Right cardiac atrium (tissue), 5 donors: ENCODE measurements around the gene GDI1. TPM values are rescaled to one million over a fixed set of nuclear protein-coding genes. Genes with fewer than 3 reads are reported as not detected.
A peak's percentile ranks its signal among the peaks of the same experiment; 100 is the strongest.

Experiments used
- ATAC-seq, 2 donors: fragments of 200-7000 bp; cut with Tn5 transposase; one replicate each; pipeline versions ENCODE4 v1.8.0 to v1.9.1; 2020; ENCODE audit warnings: moderate library complexity in 2 of 2, mild to moderate bottlenecking in 1 of 2
- DNase-seq, 3 donors: peaks; one replicate each; pipeline ENCODE4 v3.0.0-alpha.2; 2020
- H3K27ac ChIP-seq: one replicate; pipeline ENCODE4 v1.5.1; 2013; ENCODE audit warnings: mild to moderate bottlenecking, low read length, control low read depth, moderate library complexity
- H3K27me3 ChIP-seq: one replicate; pipeline ENCODE4 v1.6.1; 2013; ENCODE audit not compliant: control insufficient read depth, insufficient read depth
- H3K4me1 ChIP-seq: one replicate; pipeline ENCODE4 v1.6.1; 2013; ENCODE audit warnings: low read length; ENCODE audit not compliant: control insufficient read depth, insufficient read depth
- H3K4me3 ChIP-seq: one replicate; pipeline ENCODE4 v1.5.1; 2013; ENCODE audit warnings: low read length, control low read depth
- H3K9me3 ChIP-seq: one replicate; pipeline ENCODE4 v1.6.1; 2013; ENCODE audit warnings: low read length; ENCODE audit not compliant: control insufficient read depth
- WGBS: extraction: QIAGEN DNeasy Blood & Tissue Kit; methylation state at CpG from one replicate; pipeline ENCODE4 v1.1.7; 2013; 5-methylcytosine and 5-hydroxymethylcytosine counted together
- intact Hi-C, 4 donors: fragments of 100-400 bp; cut with DNase I; formaldehyde crosslinking; loops; one replicate each; pipeline versions ENCODE4 v1.11.0 to v1.14.0; 2022 to 2023
- polyA plus RNA-seq: library from polyadenylated mRNA; stranded (reverse); fragments of 200-250 nt; gene quantifications from one replicate; pipeline ENCODE4 v1.2.3, GENCODE V29; 2013
- total RNA-seq, 4 donors: library from RNA; stranded (reverse); fragmentation: NEBNext Ultra II Directional; extraction: Animal tissue kit (Norgen Biotek cat#: 25700); gene quantifications; one replicate each; pipeline ENCODE4 v1.2.1, GENCODE V29; 2021
- donor health status: healthy with polysubstance abuse.
- donor health status: DM: no; HTN: yes; CAD: no.
- donor health status: DM: no; HTN: no; CAD: no.
- donor health status: DM: no; HTN: yes; CAD: no; lungs with severe emphysema.
- donor health status: DM: yes; HTN: yes; CAD: no.

Gene GDI1
- total and polyA plus RNA-seq, 5 donors, result 82.7 to 102 (median 97.6) TPM

DNA sequence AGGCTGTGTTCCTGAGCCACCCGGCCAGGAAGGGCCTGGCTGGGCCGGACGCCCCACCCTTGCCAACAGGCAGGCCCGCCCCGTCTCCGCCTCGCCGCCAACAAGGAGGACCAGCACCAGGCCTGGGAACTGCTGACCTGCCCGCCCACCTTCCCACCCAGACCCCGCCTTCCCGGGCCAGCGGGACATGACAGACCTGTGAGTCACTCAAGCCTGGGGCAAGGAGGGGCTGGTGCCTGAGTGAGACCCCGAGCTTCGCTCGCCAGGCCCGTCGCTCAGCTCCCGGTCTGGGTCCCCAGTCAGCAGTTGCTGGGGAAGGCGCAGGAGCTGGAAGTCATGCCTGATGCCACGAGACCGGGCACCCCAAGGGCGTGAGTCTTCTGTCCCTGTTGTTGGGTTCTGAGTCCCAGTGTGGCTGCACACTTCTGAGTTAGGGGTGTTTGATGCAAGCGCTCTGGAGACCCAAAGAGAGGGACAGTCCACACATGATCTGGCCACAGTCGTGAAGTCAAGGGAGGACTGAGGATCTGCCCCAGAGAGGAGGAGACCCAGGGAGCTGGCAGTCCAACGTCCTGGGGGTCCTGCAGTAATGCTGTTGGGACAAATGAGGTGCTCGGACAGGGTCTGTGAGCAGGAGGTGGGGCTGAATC is 27.6 kb upstream of the GDI1 start, which contains the start of gene DNASE1L1:
Gene DNASE1L1 (minus strand): TSS at position 33 of the 650 bp plus-strand sequence. CDS start 3,686 bp downstream, outside the sequence.
- peak within 1 kb of the TSS; percentile 37 for H3K4me3 ChIP-seq
- peak; percentile 80 to 82 for ATAC-seq
- intact Hi-C loops, result loop anchor here in 1 of 4 donors (10.0 kb wide), 1 partner anchor 105 kb away; the partner anchor contains the start of gene FAM3A
- peak; percentile 86 to 93 (median 93) for DNase-seq
- peak within 1 kb of the TSS; percentile 83 for H3K27ac ChIP-seq
- WGBS, result 43% methylated on average over 24 of the region's 26 CpGs
- no peaks in the 10 kb centered on the region for H3K4me1 ChIP-seq
- no peaks in the 10 kb centered on the region for H3K27me3 ChIP-seq
- H3K9me3 ChIP-seq, result no peaks in the 10 kb centered on the region

DNA sequence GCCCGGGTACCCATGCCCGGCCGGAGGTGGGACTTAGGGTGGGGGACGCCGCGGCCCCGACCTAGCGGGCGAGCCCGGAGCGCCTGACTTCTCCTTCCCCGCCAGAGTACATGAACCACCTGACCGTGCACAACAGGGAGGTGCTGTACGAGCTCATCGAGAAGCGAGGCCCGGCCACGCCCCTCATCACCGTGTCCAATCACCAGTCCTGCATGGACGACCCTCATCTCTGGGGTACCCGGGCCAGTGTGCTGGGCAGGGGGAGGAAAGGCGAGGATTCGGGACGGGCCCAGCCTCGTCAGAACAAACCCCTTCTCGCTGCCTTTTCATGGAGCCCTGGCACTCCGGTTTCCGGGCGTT is 25.0 kb upstream of the GDI1 start:
- H3K27ac ChIP-seq, result peak overlapping the region; percentile 85
- no peaks in the 10 kb centered on the region for H3K9me3 ChIP-seq
- peak overlapping the region; percentile 70 for H3K4me3 ChIP-seq
- H3K27me3 ChIP-seq, result no peaks in the 10 kb centered on the region
- peak; percentile 75 to 76 for ATAC-seq
- WGBS, result under 1% methylated on average over 29 of the region's 29 CpGs
- no peaks in the 10 kb centered on the region for H3K4me1 ChIP-seq
- intact Hi-C loops, result no loop called here
- DNase-seq, result peak; percentile 72 to 88 (median 88)

DNA sequence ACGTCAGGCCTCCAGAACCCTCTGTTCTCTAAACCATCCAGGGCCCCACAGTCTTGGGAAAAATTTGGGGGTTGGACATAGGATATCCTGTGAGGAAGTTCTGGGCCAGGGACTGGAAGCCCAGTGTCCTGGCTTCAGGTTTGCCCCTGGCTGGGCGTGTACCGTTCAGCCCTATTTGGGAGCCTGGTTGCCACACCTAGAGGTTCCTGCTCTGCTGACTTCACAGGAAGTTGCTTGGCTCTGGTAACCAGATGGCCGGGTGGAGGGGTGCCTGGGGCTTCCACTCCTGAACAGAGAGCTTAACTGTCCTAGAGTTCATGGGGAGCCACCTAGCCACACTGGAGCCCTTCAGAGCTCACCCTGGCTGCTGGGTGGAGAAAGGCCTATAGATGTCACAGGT is 24.5 kb upstream of the GDI1 start:
- intact Hi-C loops, result no loop called here
- no peaks in the 10 kb centered on the region for H3K27me3 ChIP-seq
- peak; percentile 30 to 73 for ATAC-seq
- H3K9me3 ChIP-seq, result no peaks in the 10 kb centered on the region
- H3K27ac ChIP-seq, result peak overlapping the region; percentile 85
- WGBS, result 29% methylated on average over 4 of the region's 4 CpGs
- H3K4me3 ChIP-seq, result peak overlapping the region; percentile 70
- peak; percentile 61 to 69 (median 62) for DNase-seq
- no peaks in the 10 kb centered on the region for H3K4me1 ChIP-seq

DNA sequence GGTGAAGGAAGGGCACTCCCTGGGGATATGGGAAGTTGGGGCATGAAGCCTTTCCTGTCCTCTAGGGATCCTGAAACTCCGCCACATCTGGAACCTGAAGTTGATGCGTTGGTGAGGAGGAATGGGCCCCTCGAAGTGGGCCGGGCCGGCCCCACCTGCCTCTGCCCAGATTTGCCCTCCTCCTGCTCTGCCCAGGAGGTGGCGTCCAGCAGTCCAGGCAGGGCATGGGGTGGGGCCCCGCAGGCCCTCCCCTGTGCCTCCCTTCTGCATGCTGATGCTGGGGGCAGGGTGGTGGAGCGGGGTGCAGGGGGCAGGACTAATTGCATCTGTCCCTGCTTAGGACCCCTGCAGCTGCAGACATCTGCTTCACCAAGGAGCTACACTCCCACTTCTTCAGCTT is 23.8 kb upstream of the GDI1 start:
- WGBS, result 83% methylated on average over 8 of the region's 8 CpGs
- ATAC-seq, result no peak
- intact Hi-C loops, result no loop called here
- H3K4me1 ChIP-seq, result no peaks in the 10 kb centered on the region
- H3K27me3 ChIP-seq, result no peaks in the 10 kb centered on the region
- H3K27ac ChIP-seq, result peak overlapping the region; percentile 37
- no peak for DNase-seq
- H3K4me3 ChIP-seq, result no peak overlapping the region
- no peaks in the 10 kb centered on the region for H3K9me3 ChIP-seq

DNA sequence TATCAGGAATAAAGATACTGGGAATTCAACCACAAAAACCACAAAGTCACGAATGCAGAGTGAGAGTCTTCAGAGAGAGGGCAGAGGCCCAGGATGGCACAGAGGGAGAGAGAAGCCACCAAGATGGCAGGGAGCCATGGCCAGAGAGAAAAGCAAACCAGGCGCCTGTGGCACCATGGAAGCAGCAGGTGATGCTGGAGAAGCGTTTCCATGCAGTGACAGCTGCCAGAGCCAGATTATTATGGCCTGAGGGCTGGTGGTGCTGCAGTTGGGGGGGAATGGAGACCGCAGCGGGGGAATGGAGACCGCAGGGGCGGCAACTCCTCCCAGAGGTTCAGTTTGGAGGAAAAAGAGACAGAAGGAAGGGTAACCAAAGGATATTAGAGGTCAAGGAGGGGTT is 19.8 kb upstream of the GDI1 start:
- DNase-seq (no peak), ATAC-seq (no peak)
- intact Hi-C loops, result no loop called here
- Histone ChIP-seq H3K9me3 (no peaks in the 10 kb centered on the region), H3K4me3 (no peak overlapping the region), H3K4me1 (no peaks in the 10 kb centered on the region), H3K27me3 (no peaks in the 10 kb centered on the region), H3K27ac (no peak overlapping the region)
- 79% methylated on average over 7 of the region's 7 CpGs for WGBS

DNA sequence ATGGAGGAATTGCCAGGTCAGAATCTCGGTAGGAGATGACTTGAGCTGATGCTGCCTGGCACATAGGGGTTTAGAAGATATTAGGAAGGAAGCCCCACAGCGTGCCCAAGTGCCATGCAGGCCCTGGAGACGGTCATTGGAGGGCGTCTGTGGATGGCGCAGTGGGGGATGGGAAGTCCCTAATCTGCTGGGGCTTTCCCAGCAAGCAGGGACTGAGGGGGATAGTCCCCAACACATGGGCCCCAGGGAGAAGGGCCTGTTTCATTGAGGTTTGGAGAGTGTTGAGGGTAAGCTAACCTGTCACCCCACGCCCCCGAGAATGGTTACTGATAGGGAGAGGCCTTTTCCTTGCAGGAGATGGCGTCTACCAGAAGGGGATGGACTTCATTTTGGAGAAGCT is 17.8 kb upstream of the GDI1 start:
- ATAC-seq, result no peak
- H3K27ac ChIP-seq, result peak overlapping the region; percentile 53

DNA sequence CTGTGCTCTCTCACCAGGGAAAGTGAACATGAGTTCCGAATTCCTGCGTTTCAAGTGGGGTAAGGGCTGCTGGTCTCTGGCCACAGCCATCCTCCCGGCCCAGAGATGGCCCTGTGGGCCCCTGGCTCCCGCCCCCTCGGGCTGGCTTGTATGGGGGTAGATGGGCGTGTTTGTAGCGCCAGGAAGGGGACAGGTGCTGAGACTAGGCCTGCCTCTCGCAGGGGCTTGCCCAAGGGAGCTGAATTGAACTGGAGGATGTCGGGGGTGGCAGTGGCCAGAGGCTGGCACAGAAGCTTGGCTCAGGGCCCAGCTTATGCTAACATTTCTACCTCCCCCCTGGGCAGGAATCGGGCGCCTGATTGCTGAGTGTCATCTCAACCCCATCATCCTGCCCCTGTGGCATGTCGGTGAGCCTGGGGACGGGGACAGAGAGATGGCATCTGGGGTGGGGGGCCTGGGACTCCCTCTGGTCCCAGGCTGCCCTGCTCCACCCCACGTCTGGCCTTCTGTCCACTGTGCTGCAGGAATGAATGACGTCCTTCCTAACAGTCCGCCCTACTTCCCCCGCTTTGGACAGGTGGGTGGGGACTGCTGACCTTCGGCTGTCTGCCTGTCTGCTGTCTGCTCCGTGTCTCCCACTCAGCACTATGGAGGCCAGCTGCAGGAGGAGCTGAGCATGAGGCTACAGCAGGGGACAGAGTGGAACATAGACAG is 17.1 kb upstream of the GDI1 start:
- intact Hi-C loops, result no loop called here
- ATAC-seq (peak; percentile 86 to 90), DNase-seq (peak in 1 of 3 donors; percentile 41)
- H3K27ac ChIP-seq, result peak overlapping the region; percentile 85
- H3K4me3 ChIP-seq, result no peak overlapping the region
- no peaks in the 10 kb centered on the region for H3K9me3 ChIP-seq
- 52% methylated on average over 19 of the region's 19 CpGs for WGBS
- H3K4me1 ChIP-seq, result no peaks in the 10 kb centered on the region
- no peaks in the 10 kb centered on the region for H3K27me3 ChIP-seq

More for the DNA sequence above, 17.8 kb upstream of the GDI1 start:
- H3K4me3 ChIP-seq, result no peak overlapping the region
- no peaks in the 10 kb centered on the region for H3K9me3 ChIP-seq
- no peaks in the 10 kb centered on the region for H3K27me3 ChIP-seq
- no peaks in the 10 kb centered on the region for H3K4me1 ChIP-seq
- 85% methylated on average over 8 of the region's 8 CpGs for WGBS
- intact Hi-C loops, result no loop called here
- DNase-seq, result no peak

DNA sequence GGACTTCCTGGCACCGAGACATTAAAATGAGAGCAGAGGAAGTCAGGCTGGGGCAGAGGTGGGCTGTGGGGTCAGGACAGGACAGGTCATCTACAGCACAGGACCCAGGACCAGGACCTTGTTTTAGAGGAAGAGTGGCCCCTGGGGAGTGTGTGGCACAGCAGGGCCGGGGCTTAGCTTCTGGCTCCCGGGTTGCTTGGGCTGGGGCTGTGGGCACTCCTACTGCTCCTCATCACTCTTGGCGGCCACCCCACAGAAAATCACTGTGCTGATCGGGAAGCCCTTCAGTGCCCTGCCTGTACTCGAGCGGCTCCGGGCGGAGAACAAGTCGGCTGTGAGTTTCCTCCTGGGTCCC is 16.6 kb upstream of the GDI1 start:
- peak overlapping the region; percentile 85 for H3K27ac ChIP-seq
- intact Hi-C loops, result no loop called here
- no peak for DNase-seq
- H3K4me3 ChIP-seq, result no peak overlapping the region
- H3K27me3 ChIP-seq, result no peaks in the 10 kb centered on the region
- ATAC-seq, result peak; percentile 30 to 46
- no peaks in the 10 kb centered on the region for H3K9me3 ChIP-seq
- H3K4me1 ChIP-seq, result no peaks in the 10 kb centered on the region
- WGBS, result 54% methylated on average over 10 of the region's 10 CpGs

DNA sequence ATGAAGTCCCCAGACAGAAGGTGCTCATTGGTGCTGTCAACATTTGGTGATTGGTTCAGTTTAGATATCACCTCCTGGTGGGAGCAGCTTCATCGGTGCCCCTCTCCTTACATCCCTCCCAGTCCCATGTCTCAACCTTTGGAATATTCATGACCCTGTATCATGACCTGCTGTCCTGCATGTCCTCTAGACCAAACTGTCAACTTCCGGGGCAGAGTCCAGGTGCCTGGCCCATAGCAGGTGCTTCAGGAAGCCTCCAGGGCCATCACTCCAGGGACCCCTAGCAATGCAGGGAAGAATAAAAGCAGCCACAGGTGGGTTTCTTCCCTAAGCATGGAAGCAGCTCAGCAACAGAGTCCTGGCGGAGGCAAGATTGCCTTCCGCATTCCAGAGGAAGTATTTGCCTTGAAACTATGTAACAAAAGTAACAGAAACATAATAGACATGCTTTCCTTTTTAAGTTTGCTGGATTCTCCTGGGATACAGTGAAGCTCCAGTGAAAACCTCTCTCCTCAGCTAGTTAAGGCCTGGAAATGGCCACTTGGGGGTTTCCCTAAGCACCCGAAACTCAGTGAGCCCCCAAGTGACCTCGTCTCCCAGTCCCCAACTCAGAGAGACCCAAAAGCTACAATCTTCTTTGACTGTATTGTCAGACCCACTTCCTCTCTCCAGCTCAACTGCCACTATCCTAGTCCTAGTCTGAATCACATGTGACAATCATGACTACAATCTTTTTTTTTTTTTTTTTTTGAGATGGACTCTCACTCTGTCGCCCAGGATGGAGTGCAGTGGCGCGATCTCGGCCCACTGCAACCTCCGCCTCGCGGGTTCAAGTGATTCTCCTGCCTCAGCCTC is 9.8 kb upstream of the GDI1 start:
- Histone ChIP-seq H3K4me3 (no peak overlapping the region), H3K27ac (no peak overlapping the region), H3K9me3 (no peaks in the 10 kb centered on the region), H3K27me3 (no peaks in the 10 kb centered on the region), H3K4me1 (no peaks in the 10 kb centered on the region)
- no peak for ATAC-seq
- DNase-seq, result no peak
- intact Hi-C loops, result no loop called here
- WGBS, result 88% methylated on average over 13 of the region's 13 CpGs

DNA sequence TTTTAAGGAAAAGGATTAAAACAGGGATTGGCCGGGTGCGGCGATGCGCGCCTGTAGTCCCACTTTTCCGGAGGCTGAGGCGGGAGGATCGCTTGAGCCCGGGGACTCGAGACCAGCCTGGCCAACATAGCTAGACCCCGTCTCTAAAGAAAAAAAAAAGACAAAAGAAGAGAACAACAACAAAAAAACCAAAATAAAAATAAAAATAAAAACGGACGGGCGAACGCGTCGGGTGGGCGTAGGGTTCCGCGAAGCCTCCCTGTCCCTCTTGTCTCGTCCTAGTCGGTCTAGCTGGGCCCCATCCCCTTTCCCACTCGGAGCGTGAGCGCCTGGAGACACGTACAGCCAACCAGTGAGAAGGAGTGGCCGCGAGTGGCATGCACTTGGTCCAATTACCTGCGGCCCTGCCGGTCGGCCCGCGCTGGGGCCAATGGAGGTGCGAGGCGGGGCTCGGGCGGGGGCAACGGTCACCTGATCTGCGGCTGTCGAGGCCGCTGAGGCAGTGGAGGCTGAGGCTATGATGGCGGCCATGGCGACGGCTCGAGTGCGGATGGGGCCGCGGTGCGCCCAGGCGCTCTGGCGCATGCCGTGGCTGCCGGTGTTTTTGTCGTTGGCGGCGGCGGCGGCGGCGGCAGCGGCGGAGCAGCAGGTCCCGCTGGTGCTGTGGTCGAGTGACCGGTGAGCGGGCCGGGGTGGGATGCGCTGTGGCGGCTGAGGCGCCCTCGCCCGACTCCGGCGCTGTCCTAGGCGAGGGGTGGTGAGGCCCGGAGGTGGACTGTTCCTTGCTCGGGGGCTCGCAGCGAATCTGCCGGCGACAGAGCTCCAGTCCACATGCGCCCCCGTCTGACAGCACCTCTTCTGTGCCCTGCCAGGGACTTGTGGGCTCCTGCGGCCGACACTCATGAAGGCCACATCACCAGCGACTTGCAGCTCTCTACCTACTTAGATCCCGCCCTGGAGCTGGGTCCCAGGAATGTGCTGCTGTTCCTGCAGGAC is 8.5 kb upstream of the GDI1 start, which contains the start of gene ATP6AP1:
Gene ATP6AP1 (plus strand): TSS at position 502 of the 996 bp plus-strand sequence. CDS start 16 bp downstream, at position 518.
- Histone ChIP-seq H3K27ac (peak within 1 kb of the TSS; percentile 72), H3K4me1 (no peaks in the 10 kb centered on the region), H3K9me3 (no peaks in the 10 kb centered on the region), H3K4me3 (peak within 1 kb of the TSS; percentile 73), H3K27me3 (no peaks in the 10 kb centered on the region)
- DNase-seq (peak; percentile 94 to 97 (median 97)), ATAC-seq (peak; percentile 98 to 99)
- WGBS, result 9% methylated on average over 87 of the region's 87 CpGs
- intact Hi-C loops, result no loop called here
